ENCODE data around the gene SLC2A4RG.

SLC2A4RG gene

DNA sequence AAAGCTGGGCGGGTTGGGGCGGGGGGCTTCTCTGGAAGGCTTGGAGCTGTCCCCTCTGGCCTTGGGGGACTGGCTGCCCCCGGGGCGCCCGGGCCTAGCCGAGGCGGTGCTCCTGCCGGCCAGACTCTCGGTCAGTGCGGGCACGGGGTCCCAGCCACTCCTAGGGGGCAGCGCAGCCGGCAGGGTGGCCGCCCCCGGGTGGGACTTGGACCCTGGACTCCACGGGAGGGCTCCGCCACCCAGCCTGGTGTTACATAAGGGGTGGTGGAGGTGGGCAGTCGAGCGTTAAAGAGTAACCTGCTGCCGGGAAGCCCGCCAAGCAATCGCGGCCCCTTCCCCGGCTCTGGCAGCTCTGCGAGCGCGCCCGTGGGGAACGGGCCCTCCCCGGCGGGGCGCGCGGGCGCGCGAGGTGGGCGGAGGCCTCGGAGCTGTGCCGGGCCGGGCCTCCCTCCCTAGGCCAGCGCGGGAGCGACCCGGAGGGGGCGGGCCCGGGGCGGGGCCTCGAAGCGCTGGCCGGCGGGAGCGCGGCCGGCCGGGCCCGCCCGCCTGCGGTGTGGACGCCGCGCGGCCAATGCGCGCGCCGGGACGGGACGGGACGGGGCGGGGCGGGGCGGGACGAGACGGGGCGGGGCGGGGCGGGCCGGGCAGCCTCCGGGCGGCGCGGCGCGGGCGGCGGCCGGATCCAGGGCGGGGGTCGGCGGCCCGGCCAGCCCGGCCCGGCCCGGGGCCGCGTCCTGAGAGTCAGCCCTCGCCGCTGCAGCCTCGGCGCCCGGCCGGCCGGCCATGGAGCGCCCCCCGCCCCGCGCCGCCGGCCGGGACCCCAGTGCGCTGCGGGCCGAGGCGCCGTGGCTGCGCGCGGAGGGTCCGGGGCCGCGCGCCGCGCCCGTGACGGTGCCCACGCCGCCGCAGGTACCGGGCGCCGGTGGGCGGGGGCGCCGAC is at the start of gene SLC2A4RG:
SLC2A4RG (plus strand) TSS at position 647 of the 940 bp plus-strand sequence; CDS start at position 784, 137 bp downstream.
- TF ChIP-seq CTCF (IDR thresholded peaks at IDR 0.05; ENCODE audit: extremely low read depth, missing control alignments): no peak
- peak; percentile 99 for DNase-seq (ENCODE audit: low spot score)

DNA sequence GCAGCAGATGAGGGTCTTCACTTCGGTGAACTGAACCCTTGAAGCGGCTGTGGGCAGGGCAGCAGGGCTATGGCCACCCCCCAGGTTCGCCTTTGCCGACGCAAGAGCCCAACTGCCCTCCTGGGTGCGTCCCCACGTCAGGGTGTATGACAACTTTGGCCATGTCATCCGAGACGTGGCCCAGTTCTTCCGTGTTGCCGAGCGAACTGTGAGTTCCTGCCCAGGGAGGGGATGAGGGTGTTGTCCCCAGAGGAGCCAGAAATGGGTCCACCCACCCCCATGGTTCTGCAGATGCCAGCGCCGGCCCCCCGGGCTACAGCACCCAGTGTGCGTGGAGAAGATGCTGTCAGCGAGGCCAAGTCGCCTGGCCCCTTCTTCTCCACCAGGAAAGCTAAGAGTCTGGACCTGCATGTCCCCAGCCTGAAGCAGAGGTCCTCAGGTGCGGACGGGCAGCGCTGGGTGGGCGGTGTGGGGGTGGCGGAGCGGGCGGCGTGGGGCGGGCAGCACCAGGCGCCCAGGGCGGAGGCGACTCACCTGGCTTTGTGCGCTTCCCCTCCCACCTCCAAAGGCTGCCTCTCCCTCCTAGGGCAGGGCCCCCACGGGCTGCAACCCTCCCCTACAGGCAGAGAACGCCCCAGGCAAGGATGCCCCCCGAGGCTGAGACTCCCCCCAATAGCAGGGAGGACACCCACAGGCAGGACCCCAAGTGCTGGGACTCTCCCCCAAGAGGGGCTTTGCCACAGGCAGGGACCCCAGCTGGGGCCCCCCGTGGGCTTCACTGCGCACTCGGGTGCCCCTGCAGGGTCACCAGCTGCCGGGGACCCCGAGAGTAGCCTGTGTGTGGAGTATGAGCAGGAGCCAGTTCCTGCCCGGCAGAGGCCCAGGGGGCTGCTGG is 49.3 kb upstream of the SLC2A4RG start:
- DNase-seq (ENCODE audit: low spot score): peak; percentile 47
- no peak for TF ChIP-seq CTCF (IDR thresholded peaks at IDR 0.05; ENCODE audit: extremely low read depth, missing control alignments)

DNA sequence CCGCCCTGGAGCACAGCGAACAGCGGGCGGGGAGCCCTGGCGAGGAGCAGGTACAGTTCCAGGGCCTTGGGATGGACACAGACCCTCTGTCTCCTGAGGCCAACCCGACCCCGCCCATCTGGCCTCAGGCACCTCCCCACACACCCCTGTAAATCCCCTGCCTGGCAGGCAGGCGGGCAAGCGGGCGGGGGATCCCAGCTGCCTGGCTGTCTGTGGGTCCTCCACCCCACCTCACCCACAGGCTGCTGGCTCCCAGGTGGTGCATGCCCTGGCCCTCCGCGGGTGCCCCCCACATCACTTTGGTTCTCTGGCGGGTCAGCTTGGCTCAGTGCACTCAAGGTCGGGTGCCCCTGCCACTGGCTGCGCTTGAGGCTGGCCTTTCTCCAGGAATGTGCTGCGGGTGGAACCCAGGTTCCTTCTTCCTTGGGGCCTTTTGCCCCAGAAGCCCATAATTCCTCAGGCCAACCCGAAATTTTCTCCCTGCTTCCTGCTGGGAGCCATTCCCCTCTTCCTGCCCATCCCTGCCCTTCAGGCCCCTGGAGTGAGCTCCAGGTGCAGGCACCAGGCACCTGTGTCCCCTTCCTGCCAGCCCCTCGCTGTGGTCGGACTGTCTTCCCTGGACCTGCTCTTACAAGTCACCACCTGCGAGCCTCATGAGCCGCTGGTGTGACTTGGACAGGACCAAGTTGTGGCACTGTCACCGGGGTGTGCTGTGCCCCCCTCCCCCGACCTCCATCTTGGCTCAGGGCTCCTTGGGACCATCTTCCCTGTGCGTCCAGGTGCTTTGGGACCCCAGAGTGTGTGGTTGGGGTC is 48.5 kb upstream of the SLC2A4RG start:
- TF ChIP-seq CTCF (IDR thresholded peaks at IDR 0.05; ENCODE audit: extremely low read depth, missing control alignments): no peak
- DNase-seq (ENCODE audit: low spot score): peak; percentile 56

GRCh38 chr20:63691711-63692435 is 47.7 kb upstream of the SLC2A4RG start:
- TF ChIP-seq CTCF (IDR thresholded peaks at IDR 0.05; ENCODE audit: extremely low read depth, missing control alignments): no peak
- no peak for DNase-seq (ENCODE audit: low spot score)

- DNase-seq (ENCODE audit: low spot score): no peak
- TF ChIP-seq CTCF (IDR thresholded peaks at IDR 0.05; ENCODE audit: extremely low read depth, missing control alignments): no peak
These were observed 47.0 kb upstream of the SLC2A4RG start for GRCh38 chr20:63692436-63693082.

DNA sequence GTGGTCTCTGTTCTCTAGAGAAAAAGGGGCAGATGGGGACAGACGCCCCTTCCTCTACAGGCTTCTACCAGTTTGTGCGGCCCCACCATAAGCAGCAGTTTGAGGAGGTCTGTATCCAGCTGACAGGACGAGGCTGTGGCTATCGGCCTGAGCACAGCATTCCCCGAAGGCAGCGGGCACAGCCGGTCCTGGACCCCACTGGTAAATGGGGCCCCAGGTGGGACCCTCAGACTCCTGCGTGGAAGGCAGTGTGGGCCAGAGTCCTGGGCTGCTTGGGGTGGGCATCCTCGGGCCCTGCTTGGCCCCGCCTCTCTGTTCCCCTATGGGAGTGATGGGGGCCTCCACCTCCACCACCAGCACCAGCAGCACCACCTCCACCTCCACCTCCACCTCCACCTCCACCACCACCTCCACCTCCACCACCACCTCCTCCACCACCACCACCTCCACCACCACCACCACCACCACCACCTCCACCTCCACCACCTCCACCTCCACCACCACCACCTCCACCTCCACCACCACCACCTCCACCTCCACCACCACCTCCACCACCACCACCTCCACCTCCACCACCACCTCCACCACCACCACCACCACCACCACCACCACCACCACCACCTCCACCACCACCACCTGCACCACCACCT is 46.4 kb upstream of the SLC2A4RG start:
- no peak for DNase-seq (ENCODE audit: low spot score)
- TF ChIP-seq CTCF (IDR thresholded peaks at IDR 0.05; ENCODE audit: extremely low read depth, missing control alignments): no peak

Measured in GM20000 (cell line).